Neuron (in vitro differentiated cells): ENCODE results near the gene ANGPTL2.
"Not testable (repeated sequence)": the region's sequence is repeated elsewhere in the genome, so short reads cannot be mapped to it uniquely, and the experiment has no call there.

ENCODE experiments used
- H2AFZ ChIP-seq: one replicate; pipeline ENCODE4 v1.6.1; 2013; ENCODE audit warnings: low read depth, mild to moderate bottlenecking, inconsistent platforms, low read length, moderate library complexity
- H3K27me3 ChIP-seq: one replicate; pipeline ENCODE4 v1.6.1; 2013; ENCODE audit warnings: low read length; ENCODE audit not compliant: insufficient read depth
- H3K36me3 ChIP-seq: one replicate; pipeline ENCODE4 v1.6.1; 2013; ENCODE audit warnings: low read length; ENCODE audit not compliant: insufficient read depth
- H3K4me1 ChIP-seq: one replicate; pipeline ENCODE4 v1.6.1; 2013; ENCODE audit warnings: low read length; ENCODE audit not compliant: insufficient read depth
- H3K4me3 ChIP-seq: 2 replicates; pipeline ENCODE4 v1.5.1; 2013; ENCODE audit warnings: mild to moderate bottlenecking, low read length, moderate library complexity
- H3K9me3 ChIP-seq: one replicate; pipeline ENCODE4 v1.6.1; 2013; ENCODE audit warnings: low read length

ANGPTL2 gene

DNA sequence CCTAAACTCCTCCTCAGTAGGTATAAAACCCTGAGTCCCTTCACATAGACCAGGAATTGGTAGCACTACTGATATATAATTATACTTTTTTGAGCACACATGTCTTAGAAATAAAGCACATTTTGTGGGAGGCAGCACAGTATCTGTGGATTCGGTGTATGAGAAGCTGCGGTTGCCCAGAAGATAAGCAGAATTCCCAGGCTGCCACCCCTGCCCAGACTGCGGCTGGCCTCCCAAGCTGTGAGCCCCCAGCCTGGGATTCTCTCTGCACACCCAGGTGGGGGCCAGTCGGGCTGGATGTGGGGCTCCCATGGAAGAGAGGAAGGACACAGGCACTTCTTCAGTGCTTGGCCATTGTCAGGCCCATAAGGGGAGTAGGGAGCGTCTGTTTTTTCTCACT, 25.6 kb upstream of the ANGPTL2 start:
- no peaks in the 10 kb centered on the region for H3K27me3 ChIP-seq
- H3K4me3 ChIP-seq: no peak overlapping the region
- no peak overlapping the region for H2AFZ ChIP-seq
- H3K4me1 ChIP-seq: no peaks in the 10 kb centered on the region
- no peaks in the 10 kb centered on the region for H3K36me3 ChIP-seq
- no peaks in the 10 kb centered on the region for H3K9me3 ChIP-seq

DNA sequence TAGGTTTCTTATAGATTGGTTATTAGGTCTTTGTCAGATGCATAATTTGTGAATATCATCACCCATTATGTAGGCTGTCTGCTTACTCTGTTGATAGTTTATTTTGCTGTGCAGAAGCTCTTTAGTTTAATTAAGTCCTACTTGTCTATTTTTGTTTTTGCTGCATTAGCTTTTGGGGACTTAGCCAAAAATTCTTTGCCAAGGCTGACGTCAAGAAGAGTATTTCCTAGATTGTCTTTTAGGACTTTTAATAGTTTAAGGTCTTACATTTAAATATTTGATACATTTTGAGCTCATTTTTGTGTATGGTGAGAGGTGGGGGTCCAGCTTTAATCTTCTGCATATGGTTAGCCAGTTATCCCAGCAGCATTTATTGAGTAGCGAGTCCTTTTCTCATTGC, 24.8 kb upstream of the ANGPTL2 start:
- Histone ChIP-seq H3K4me3 (no peak overlapping the region), H2AFZ (no peak overlapping the region), H3K36me3 (no peaks in the 10 kb centered on the region), H3K4me1 (no peaks in the 10 kb centered on the region), H3K9me3 (no peaks in the 10 kb centered on the region), H3K27me3 (no peaks in the 10 kb centered on the region)

GRCh38 chr9:127146841-127147240, 24.4 kb upstream of the ANGPTL2 start:
- not testable (repeated sequence) for H3K36me3 ChIP-seq, H3K9me3 ChIP-seq, H3K4me1 ChIP-seq, H2AFZ ChIP-seq, H3K4me3 ChIP-seq, H3K27me3 ChIP-seq

DNA sequence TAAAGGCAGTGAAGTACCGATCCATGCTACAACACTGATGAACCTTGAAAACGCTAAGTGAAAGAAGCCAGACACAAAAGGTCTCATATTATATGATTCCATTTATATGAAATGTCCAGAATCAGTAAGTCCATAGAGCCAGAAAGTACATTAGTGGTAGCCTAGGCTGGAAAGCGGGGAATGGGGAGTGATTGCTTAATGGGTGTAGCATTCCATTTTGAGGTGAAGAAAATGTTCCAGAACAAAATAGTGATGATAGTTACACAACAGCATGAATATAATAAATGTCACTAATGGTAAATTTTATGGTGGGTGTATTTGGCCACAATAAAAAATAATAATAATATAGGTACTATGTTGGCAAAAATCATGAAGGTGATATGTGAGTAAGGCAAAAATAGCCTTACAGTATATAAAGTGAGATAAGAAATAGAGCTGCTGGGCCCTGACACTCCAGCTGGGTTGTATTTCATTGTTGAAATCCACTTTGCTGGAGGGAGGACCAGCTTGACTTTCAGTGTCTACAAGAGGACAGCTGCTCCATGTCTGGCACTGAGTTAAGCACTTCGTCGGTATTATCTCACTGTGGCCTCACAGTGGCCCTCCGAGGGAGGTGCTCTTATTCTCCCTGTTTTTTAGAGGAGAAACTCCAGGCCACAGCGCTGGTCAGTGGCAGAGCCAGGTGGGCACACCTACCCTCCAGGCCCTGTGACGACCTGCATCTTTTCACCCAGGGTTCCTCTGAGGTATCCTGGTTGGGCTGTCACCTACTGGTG, 22.4 kb upstream of the ANGPTL2 start:
- Histone ChIP-seq H3K36me3 (no peaks in the 10 kb centered on the region), H3K27me3 (no peaks in the 10 kb centered on the region), H2AFZ (no peak overlapping the region), H3K4me1 (no peaks in the 10 kb centered on the region), H3K9me3 (no peaks in the 10 kb centered on the region), H3K4me3 (no peak overlapping the region)

DNA sequence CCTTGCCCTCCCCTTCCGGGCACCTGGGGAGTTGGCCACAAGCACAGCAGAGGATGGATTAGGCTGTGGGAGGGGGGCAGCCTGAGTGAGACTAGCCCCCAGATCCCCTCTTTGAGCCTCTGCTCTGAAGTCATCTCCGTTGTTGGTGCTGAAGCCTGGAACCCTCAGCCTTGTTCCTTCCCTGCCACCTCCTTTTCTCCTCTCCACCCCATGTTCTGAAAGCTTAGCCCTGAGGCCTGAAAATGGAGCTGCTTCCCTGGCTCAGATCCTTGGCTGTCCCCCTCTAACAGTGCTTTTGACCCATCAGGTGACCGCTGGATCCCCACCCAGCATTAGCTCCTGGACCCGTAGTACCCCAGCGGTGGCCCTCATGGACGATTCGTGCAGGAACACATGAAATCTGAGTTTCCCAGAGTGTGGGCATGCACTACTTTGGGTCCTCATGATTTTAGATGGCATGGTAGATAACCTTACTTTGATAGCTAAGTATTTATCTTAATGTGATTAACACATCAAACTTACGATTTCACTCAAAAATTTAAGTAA, 21.6 kb upstream of the ANGPTL2 start:
- Histone ChIP-seq H3K4me1 (no peaks in the 10 kb centered on the region), H3K9me3 (no peaks in the 10 kb centered on the region), H3K4me3 (no peak overlapping the region), H2AFZ (no peak overlapping the region), H3K36me3 (no peaks in the 10 kb centered on the region), H3K27me3 (no peaks in the 10 kb centered on the region)

- Histone ChIP-seq H2AFZ (no peak overlapping the region), H3K4me3 (no peak overlapping the region), H3K27me3 (no peaks in the 10 kb centered on the region), H3K36me3 (no peaks in the 10 kb centered on the region), H3K9me3 (no peaks in the 10 kb centered on the region), H3K4me1 (no peaks in the 10 kb centered on the region)
These were observed 20.6 kb upstream of the ANGPTL2 start for GRCh38 chr9:127142931-127143464.

DNA sequence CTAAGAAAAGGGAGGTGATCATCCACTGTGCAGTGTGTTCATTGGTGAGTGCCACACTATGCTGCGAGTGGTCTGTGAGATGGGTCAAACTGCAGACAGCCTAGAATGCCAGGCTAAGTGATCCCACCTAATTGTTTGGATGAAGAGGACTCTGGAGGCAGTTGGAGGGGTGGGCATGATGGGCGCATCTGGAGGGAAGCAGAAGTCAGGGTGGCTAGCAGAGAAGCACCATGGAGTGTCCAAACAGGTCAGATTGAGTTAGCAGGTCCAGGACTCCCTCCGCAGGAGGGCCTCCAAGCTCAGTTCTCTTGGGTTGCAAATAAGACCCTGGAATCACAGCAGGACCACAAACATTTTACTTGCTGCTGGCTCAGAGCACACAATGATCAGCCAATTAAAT, 19.9 kb upstream of the ANGPTL2 start:
- H3K36me3 ChIP-seq: no peaks in the 10 kb centered on the region
- no peaks in the 10 kb centered on the region for H3K4me1 ChIP-seq
- no peaks in the 10 kb centered on the region for H3K9me3 ChIP-seq
- H2AFZ ChIP-seq: no peak overlapping the region
- no peaks in the 10 kb centered on the region for H3K27me3 ChIP-seq
- H3K4me3 ChIP-seq: no peak overlapping the region

DNA sequence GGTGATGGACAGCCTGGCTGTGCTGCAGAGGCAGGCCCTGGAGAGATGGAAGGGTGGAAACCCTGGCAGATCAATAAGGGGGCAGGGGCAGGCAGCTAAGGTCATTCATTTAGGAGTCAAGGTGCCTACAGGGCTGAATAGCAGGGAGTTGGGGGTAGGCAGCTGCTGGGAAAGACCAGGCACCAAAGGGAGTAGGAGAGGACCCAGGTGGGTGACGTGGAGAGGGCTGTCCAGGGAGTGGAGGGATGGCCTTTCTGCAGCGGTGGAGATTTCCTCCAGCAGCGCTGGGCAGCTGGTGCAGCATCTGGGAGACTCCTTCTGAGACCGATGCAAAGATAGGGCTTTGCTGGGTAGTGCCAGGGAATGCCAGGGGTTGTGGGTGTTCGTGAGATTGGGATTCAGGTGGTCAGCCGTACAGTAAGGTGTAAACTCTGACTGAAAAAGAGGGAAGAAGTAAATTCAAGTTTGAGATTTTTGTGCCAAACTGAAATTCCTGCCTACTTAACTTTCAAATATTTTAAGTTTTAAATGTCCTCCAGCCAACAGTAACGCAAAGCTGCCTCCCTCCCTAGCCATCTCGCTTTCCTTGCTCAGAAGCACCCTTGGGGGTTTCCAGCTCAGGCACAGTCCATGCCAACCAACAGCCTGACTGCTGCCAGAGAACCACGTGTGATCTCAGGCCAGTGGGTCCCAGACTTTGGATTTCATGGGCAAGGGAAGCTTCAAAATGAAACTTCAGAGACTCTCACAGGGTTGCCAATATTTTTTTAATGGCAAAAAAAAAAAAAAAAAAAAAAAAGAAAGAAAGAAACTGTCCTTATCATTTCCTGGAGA, 18.6 kb upstream of the ANGPTL2 start:
- no peaks in the 10 kb centered on the region for H3K27me3 ChIP-seq
- no peak overlapping the region for H3K4me3 ChIP-seq
- no peaks in the 10 kb centered on the region for H3K4me1 ChIP-seq

GRCh38 chr9:127140181-127140580, 17.7 kb upstream of the ANGPTL2 start:
- Histone ChIP-seq H3K4me3 (no peak overlapping the region), H3K27me3 (no peaks in the 10 kb centered on the region), H3K9me3 (no peaks in the 10 kb centered on the region), H2AFZ (no peak overlapping the region), H3K36me3 (no peaks in the 10 kb centered on the region), H3K4me1 (no peaks in the 10 kb centered on the region)

More for the DNA sequence above, 18.6 kb upstream of the ANGPTL2 start:
- no peaks in the 10 kb centered on the region for H3K36me3 ChIP-seq
- H2AFZ ChIP-seq: no peak overlapping the region
- H3K9me3 ChIP-seq: no peaks in the 10 kb centered on the region

- H3K4me3 ChIP-seq: no peak overlapping the region
- H3K36me3 ChIP-seq: no peaks in the 10 kb centered on the region
- H3K4me1 ChIP-seq: no peaks in the 10 kb centered on the region
- H2AFZ ChIP-seq: no peak overlapping the region
- H3K27me3 ChIP-seq: no peaks in the 10 kb centered on the region
- H3K9me3 ChIP-seq: no peaks in the 10 kb centered on the region
These were observed 17.3 kb upstream of the ANGPTL2 start for GRCh38 chr9:127139775-127140174.

DNA sequence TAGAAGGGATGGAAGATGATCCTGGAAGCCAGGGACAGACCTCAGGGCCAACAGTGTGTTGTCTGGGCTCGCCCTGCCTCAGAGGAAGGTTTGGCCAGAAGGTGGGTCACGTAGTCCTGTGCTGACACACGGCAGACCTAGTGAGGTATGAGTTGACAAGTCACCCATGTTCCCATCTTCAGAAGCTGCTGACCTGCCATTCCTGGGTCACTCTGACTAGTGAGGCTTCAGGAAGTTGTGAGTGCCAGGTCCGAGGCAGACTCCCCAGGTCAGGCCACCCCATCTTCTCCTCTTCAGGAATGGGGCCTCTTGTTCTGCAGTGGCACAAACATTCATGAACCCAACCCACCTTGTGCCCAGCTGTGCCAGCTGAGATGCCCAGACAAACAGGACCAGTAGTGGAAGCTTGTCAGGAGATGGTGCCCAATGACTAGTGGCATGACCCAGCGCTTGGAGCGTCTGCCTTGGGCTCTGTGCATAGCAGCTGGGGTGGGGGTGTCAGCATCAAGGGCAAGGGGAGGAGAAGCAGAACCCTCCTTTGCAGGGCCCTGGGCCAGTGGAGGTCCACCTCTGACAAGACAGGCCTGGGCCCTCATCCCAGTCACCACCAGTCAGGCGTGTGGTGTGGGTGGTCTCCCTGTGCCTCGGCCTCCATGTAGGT, 16.8 kb upstream of the ANGPTL2 start:
- H2AFZ ChIP-seq: no peak overlapping the region
- H3K4me1 ChIP-seq: peaks cover under 1% of the 10 kb centered on the region
- H3K36me3 ChIP-seq: no peaks in the 10 kb centered on the region
- H3K27me3 ChIP-seq: no peaks in the 10 kb centered on the region
- no peaks in the 10 kb centered on the region for H3K9me3 ChIP-seq
- H3K4me3 ChIP-seq: no peak overlapping the region

DNA sequence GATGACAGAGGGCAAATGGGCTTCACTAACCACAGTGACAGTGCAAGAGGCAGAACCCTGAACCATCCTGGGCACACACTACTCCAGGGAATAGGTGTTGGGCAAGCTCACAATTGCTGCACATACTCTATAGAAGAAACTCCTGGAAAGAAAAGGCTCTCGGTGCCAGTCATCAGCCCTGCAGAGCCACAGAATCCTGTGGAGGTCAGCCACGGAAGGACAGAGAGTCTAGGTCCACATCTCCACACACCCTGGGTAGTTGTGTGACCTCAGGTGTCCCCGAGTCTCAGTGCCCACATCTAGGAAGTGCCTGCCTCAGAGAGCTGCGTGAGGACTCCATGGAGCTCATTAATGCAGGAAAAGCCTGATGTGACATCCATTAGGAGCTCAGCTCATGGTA, 16.0 kb upstream of the ANGPTL2 start:
- H3K4me3 ChIP-seq: no peak overlapping the region
- peaks cover 8% of the 10 kb centered on the region for H3K4me1 ChIP-seq
- no peak overlapping the region for H2AFZ ChIP-seq
- no peaks in the 10 kb centered on the region for H3K9me3 ChIP-seq
- no peaks in the 10 kb centered on the region for H3K36me3 ChIP-seq
- H3K27me3 ChIP-seq: no peaks in the 10 kb centered on the region
